HepG2 (cell line): Measurements from ENCODE around the gene REG1B. TPM values are rescaled to one million over a fixed set of nuclear protein-coding genes. Genes with fewer than 3 reads are reported as not detected.

ENCODE experiments used
- ATAC-seq: fragments of 200-7000 bp; cut with Tn5 transposase; 3 replicates; pipeline ENCODE4 v1.9.1; 2020; ENCODE audit warnings: mild to moderate bottlenecking, moderate library complexity
- BruUV-seq: library from RNA; stranded (reverse); fragments of 400-500 nt; replicated peaks from 2 replicates; lab custom pipeline; 2021; lab: Mats Ljungman, UMichigan
- CTCF ChIA-PET: fragments of 300-600 bp; formaldehyde crosslinking; extraction: SDS; loops from one replicate; lab custom pipeline; 2021; ENCODE audit warnings: low total read pairs, inconsistent platforms, low intra/inter-chr PET ratio; lab: Yijun Ruan, JAX
- POLR2A ChIA-PET: fragments of 350-600 bp; sonication (Branson Sonifier 250); formaldehyde crosslinking; loops from one replicate; lab custom pipeline; 2020; ENCODE audit warnings: antibody characterized with exemption, inconsistent platforms; lab: Yijun Ruan, JAX
- DNase-seq: peaks from one replicate; pipeline ENCODE4 v3.0.0-alpha.2; 2015; ENCODE audit warnings: low spot score
- FAIRE-seq: peaks from 3 replicates; lab custom pipeline; 2011; peaks lifted over from hg19 to GRCh38; lab: Jason Lieb, UNC
- H2AFZ ChIP-seq: one replicate; pipeline ENCODE4 v1.6.1; 2011; ENCODE audit warnings: low read length, inconsistent platforms
- H3K27ac ChIP-seq: fragments of 300-600 bp; 3 replicates; pipeline ENCODE4 v1.8.0; 2011; ENCODE audit warnings: mixed run types, mild to moderate bottlenecking, mixed read lengths, low read length, inconsistent platforms; ENCODE audit not compliant: insufficient read depth; ENCODE audit errors: extremely low read length
- H3K27me3 ChIP-seq, 2 experiments: fragments of 200-600 bp in 1 of 2; 2 replicates in 1 of 2; 3 replicates in 1 of 2; pipeline versions ENCODE4 v1.6.0 to v1.8.0; 2011; ENCODE audit warnings: low read length in 2 of 2, mild to moderate bottlenecking in 2 of 2, moderate library complexity in 2 of 2, inconsistent platforms in 1 of 2; ENCODE audit not compliant: insufficient read depth in 2 of 2, control insufficient read depth in 1 of 2
- H3K36me3 ChIP-seq, 2 experiments: fragments of 200-600 bp in 1 of 2; replicated peaks in 1 of 2; 2 replicates in 1 of 2; 3 replicates in 1 of 2; pipeline versions ENCODE4 v1.5.1 to v1.8.0; 2011; ENCODE audit warnings: low read length in 2 of 2, inconsistent platforms in 1 of 2; ENCODE audit not compliant: insufficient read depth in 2 of 2, control insufficient read depth in 1 of 2
- H3K4me1 ChIP-seq: 2 replicates; pipeline ENCODE4 v1.5.1; 2012; ENCODE audit warnings: low read length, inconsistent platforms; ENCODE audit not compliant: insufficient read depth
- H3K4me2 ChIP-seq: 2 replicates; pipeline ENCODE4 v1.6.0; 2011; ENCODE audit warnings: low read depth, low read length, inconsistent platforms
- H3K4me3 ChIP-seq, 3 experiments: fragments of 200-600 bp in 1 of 3; sonication (generic), shearing (Covaris generic) in 1 of 3; replicated peaks in 1 of 3; 2 replicates each; pipeline ENCODE4 v1.5.1; 2011 to 2016; ENCODE audit warnings: low read length in 3 of 3, inconsistent platforms in 2 of 3, low read depth in 2 of 3, mild to moderate bottlenecking in 2 of 3, control low read depth in 1 of 3, mixed read lengths in 1 of 3; ENCODE audit not compliant: insufficient read depth in 1 of 3
- H3K79me2 ChIP-seq: one replicate; pipeline ENCODE4 v1.6.1; 2011; ENCODE audit warnings: low read length, inconsistent platforms; ENCODE audit not compliant: insufficient read depth
- H3K9ac ChIP-seq: 2 replicates; pipeline ENCODE4 v1.6.0; 2011; ENCODE audit warnings: mild to moderate bottlenecking, low read depth, low read length, inconsistent platforms; ENCODE audit not compliant: insufficient read depth
- H3K9me3 ChIP-seq: 2 replicates; pipeline ENCODE4 v1.5.1; 2012; ENCODE audit warnings: mild to moderate bottlenecking, low read length
- H4K20me1 ChIP-seq: 2 replicates; pipeline ENCODE4 v1.6.0; 2011; ENCODE audit warnings: inconsistent platforms, mild to moderate bottlenecking, low read length, moderate library complexity; ENCODE audit not compliant: insufficient read depth
- ATRX ChIP-seq: sonication (generic); formaldehyde crosslinking; IDR thresholded peaks from 2 replicates; pipeline ENCODE4 v1.4.0; 2020; ENCODE audit warnings: missing genetic modification reagents, borderline replicate concordance
- BRCA1 ChIP-seq: sonication (generic); formaldehyde crosslinking; IDR thresholded peaks from 2 replicates; pipeline ENCODE4 v1.4.0; 2020; ENCODE audit warnings: missing genetic modification reagents
- CEBPB ChIP-seq: IDR thresholded peaks from 2 replicates; pipeline ENCODE4 v1.6.1; 2011; ENCODE audit warnings: low read depth, low read length, improper control_type of control experiment, borderline replicate concordance
- DR1 ChIP-seq: sonication (generic); formaldehyde crosslinking; IDR thresholded peaks from 2 replicates; pipeline ENCODE4 v1.8.0; 2021; ENCODE audit warnings: mild to moderate bottlenecking, missing genetic modification reagents, inconsistent platforms
- ETV5 ChIP-seq: IDR thresholded peaks from 2 replicates; pipeline ENCODE4 v1.6.1; 2018; ENCODE audit warnings: missing biosample characterization, missing genetic modification reagents, inconsistent platforms, borderline replicate concordance
- ZNF264 ChIP-seq: sonication (generic); formaldehyde crosslinking; IDR thresholded peaks from 2 replicates; pipeline ENCODE4 v1.4.0; 2020; ENCODE audit warnings: missing genetic modification reagents
- ZNF354B ChIP-seq: sonication (generic); formaldehyde crosslinking; IDR thresholded peaks from 2 replicates; pipeline ENCODE4 v1.8.0; 2022; ENCODE audit warnings: mild to moderate bottlenecking, missing genetic modification reagents
- WGBS: methylation state at CpG from one replicate; pipeline ENCODE4 v1.1.6; 2017; ENCODE audit warnings: low lambda C conversion rate; 5-methylcytosine and 5-hydroxymethylcytosine counted together
- in situ Hi-C: cut with HindIII; loops from 2 replicates; pipeline ENCODE4 v1.10.0; 2017; ENCODE audit warnings: low pct_unique_long_range_greater_than_20kb; ENCODE audit not compliant: extremely low pct_ligation_motif_present
- intact Hi-C: fragments of 100-400 bp; cut with micrococcal nuclease; formaldehyde crosslinking; loops from one replicate; pipeline ENCODE4 v1.10.0; 2022; ENCODE audit not compliant: unreplicated experiment
- polyA plus RNA-seq, 8 experiments: library from polyadenylated mRNA; depleted of rRNA in 3 of 8; stranded (reverse) in 7 of 8; unstranded in 1 of 8; fragments of >200 nt; fragmentation: Illumina TruSeq in 4 of 8; extraction: Trizol in 4 of 8; gene quantifications; 2 replicates each; pipeline versions ENCODE4 v1.2.1 to v1.2.3, GENCODE V29; 2011 to 2016; ENCODE audit warnings: low read depth in 4 of 8, missing spikeins in 1 of 8, mixed read lengths in 1 of 8; ENCODE audit not compliant: insufficient read depth in 1 of 8
- total RNA-seq, 5 experiments: library from RNA; depleted of rRNA; stranded (reverse); fragments of >200 nt; fragmentation: Illumina TruSeq; extraction: Trizol; gene quantifications; 2 replicates each; pipeline ENCODE4 v1.2.3, GENCODE V29; 2016; ENCODE audit warnings: low read depth in 1 of 5
- TF ChIP-seq, protein P1 (sequence below): sonication (generic); formaldehyde crosslinking; IDR thresholded peaks from 2 replicates; pipeline ENCODE4 v1.4.0; 2020; ENCODE audit warnings: missing genetic modification reagents
- TF ChIP-seq, protein P2 (sequence below), 2 experiments: sonication (generic) in 1 of 2; formaldehyde crosslinking in 1 of 2; IDR thresholded peaks; 2 replicates each; pipeline versions ENCODE4 v1.6.1 to v1.9.0; 2014 to 2022; ENCODE audit warnings: antibody characterized with exemption in 1 of 2, borderline replicate concordance in 1 of 2, inconsistent platforms in 1 of 2, low read depth in 1 of 2, missing genetic modification reagents in 1 of 2

REG1B gene
- total and polyA plus RNA-seq, 2 of the 13 experiments (the other 11 are each of a cell fraction or from before 2014, with no cell fraction given): not detected

- DNase-seq (no peak), ATAC-seq (no peak), FAIRE-seq (no peak)
- intact Hi-C loops (no loop called here), in situ Hi-C loops (no loop called here)
- Histone ChIP-seq H3K79me2 (no peaks in the 10 kb centered on the region), H3K27ac (no peak overlapping the region), H3K36me3 (no peaks in the 10 kb centered on the region), H3K9ac (no peak overlapping the region), H4K20me1 (no peaks in the 10 kb centered on the region), H3K4me2 (no peak overlapping the region), H3K4me3 (no peak overlapping the region), H3K9me3 (no peaks in the 10 kb centered on the region), H3K27me3 (no peaks in the 10 kb centered on the region), H3K4me1 (no peaks in the 10 kb centered on the region), H2AFZ (no peak overlapping the region)
- 14% methylated on average over 3 of the region's 3 CpGs for WGBS
- CTCF ChIA-PET: no interaction called here
- TF ChIP-seq, protein P1, sequence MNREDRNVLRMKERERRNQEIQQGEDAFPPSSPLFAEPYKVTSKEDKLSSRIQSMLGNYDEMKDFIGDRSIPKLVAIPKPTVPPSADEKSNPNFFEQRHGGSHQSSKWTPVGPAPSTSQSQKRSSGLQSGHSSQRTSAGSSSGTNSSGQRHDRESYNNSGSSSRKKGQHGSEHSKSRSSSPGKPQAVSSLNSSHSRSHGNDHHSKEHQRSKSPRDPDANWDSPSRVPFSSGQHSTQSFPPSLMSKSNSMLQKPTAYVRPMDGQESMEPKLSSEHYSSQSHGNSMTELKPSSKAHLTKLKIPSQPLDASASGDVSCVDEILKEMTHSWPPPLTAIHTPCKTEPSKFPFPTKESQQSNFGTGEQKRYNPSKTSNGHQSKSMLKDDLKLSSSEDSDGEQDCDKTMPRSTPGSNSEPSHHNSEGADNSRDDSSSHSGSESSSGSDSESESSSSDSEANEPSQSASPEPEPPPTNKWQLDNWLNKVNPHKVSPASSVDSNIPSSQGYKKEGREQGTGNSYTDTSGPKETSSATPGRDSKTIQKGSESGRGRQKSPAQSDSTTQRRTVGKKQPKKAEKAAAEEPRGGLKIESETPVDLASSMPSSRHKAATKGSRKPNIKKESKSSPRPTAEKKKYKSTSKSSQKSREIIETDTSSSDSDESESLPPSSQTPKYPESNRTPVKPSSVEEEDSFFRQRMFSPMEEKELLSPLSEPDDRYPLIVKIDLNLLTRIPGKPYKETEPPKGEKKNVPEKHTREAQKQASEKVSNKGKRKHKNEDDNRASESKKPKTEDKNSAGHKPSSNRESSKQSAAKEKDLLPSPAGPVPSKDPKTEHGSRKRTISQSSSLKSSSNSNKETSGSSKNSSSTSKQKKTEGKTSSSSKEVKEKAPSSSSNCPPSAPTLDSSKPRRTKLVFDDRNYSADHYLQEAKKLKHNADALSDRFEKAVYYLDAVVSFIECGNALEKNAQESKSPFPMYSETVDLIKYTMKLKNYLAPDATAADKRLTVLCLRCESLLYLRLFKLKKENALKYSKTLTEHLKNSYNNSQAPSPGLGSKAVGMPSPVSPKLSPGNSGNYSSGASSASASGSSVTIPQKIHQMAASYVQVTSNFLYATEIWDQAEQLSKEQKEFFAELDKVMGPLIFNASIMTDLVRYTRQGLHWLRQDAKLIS (CRISPR knock-in tag): no peak
- TF ChIP-seq BRCA1 (CRISPR knock-in tag) (no peak), CEBPB (peak; percentile 60; the same call in 1 of the 2 replicates)
- no TSS peak for BruUV-seq
- POLR2A ChIA-PET: no interaction called here
These were observed 24.5 kb upstream of the REG1B start for GRCh38 chr2:79112269-79112668.

- Histone ChIP-seq H3K9ac (no peak overlapping the region), H3K36me3 (no peaks in the 10 kb centered on the region), H3K27ac (no peak overlapping the region), H2AFZ (no peak overlapping the region), H3K79me2 (no peaks in the 10 kb centered on the region), H3K9me3 (peaks cover 10% of the 10 kb centered on the region), H3K4me1 (no peaks in the 10 kb centered on the region), H3K4me3 (no peak overlapping the region), H4K20me1 (no peaks in the 10 kb centered on the region), H3K4me2 (no peak overlapping the region), H3K27me3 (no peaks in the 10 kb centered on the region)
- 12% methylated on average over 2 of the region's 2 CpGs for WGBS
- in situ Hi-C loops (no loop called here), intact Hi-C loops (no loop called here)
- ChIA-PET CTCF (no interaction called here), POLR2A (no interaction called here)
- BruUV-seq: no TSS peak
- ATAC-seq: no peak
- DNase-seq: no peak
- FAIRE-seq: no peak
- no peak for TF ChIP-seq ZNF354B
- no peak for TF ChIP-seq ETV5 (CRISPR knock-in tag)
- TF ChIP-seq ZNF264 (CRISPR knock-in tag): no peak
- TF ChIP-seq ATRX: no peak
- no peak for TF ChIP-seq DR1 (CRISPR knock-in tag)
- TF ChIP-seq, protein P2, sequence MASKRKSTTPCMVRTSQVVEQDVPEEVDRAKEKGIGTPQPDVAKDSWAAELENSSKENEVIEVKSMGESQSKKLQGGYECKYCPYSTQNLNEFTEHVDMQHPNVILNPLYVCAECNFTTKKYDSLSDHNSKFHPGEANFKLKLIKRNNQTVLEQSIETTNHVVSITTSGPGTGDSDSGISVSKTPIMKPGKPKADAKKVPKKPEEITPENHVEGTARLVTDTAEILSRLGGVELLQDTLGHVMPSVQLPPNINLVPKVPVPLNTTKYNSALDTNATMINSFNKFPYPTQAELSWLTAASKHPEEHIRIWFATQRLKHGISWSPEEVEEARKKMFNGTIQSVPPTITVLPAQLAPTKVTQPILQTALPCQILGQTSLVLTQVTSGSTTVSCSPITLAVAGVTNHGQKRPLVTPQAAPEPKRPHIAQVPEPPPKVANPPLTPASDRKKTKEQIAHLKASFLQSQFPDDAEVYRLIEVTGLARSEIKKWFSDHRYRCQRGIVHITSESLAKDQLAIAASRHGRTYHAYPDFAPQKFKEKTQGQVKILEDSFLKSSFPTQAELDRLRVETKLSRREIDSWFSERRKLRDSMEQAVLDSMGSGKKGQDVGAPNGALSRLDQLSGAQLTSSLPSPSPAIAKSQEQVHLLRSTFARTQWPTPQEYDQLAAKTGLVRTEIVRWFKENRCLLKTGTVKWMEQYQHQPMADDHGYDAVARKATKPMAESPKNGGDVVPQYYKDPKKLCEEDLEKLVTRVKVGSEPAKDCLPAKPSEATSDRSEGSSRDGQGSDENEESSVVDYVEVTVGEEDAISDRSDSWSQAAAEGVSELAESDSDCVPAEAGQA (IDR thresholded peaks at IDR 0.05; ENCODE audit: low read depth): no peak
- TF ChIP-seq, protein P2 (CRISPR knock-in tag; IDR thresholded peaks at IDR 0.05; ENCODE audit: borderline replicate concordance): no peak
These were observed 17.5 kb upstream of the REG1B start for GRCh38 chr2:79105259-79105658.
